ENCODE measurements around the gene TBX1.

The TBX1 gene

GRCh38 chr22:19739911-19740449 lies 20.6 kb upstream of the TBX1 start:
- H3K36me3 ChIP-seq (ENCODE audit: control insufficient read depth in 1 of 2, insufficient read depth in 2 of 2, low read length in 2 of 2), result no peaks in the 10 kb centered on the region
- no peak overlapping the region for H2BK12ac ChIP-seq (ENCODE audit: low read length)
- H3K27me3 ChIP-seq (ENCODE audit: insufficient read depth, low read length), result no peaks in the 10 kb centered on the region
- no peak overlapping the region for H2BK120ac ChIP-seq (ENCODE audit: insufficient read depth, low read length, poor library complexity)
- H4K12ac ChIP-seq (ENCODE audit: low read depth, low read length), result no peak overlapping the region
- H3K14ac ChIP-seq (ENCODE audit: low read length), result no peak overlapping the region
- peaks cover under 1% of the 10 kb centered on the region for H3K79me1 ChIP-seq (ENCODE audit: low read length)
- no peak overlapping the region for H4K8ac ChIP-seq (ENCODE audit: low read depth, low read length)
- no peak overlapping the region for H3K4me3 ChIP-seq (ENCODE audit: low read depth, low read length)
- H3K79me2 ChIP-seq (ENCODE audit: control insufficient read depth, insufficient read depth, low read length, poor library complexity), result no peaks in the 10 kb centered on the region
- H3K9ac ChIP-seq (ENCODE audit: low read length), result no peak overlapping the region
- DNase-seq, result no peak
- H3K27ac ChIP-seq (ENCODE audit: low read depth, low read length), result no peak overlapping the region
- H3K18ac ChIP-seq (ENCODE audit: low read length), result no peak overlapping the region
- H3K4ac ChIP-seq (ENCODE audit: low read depth, low read length), result no peak overlapping the region
- no peak overlapping the region for H2BK5ac ChIP-seq (ENCODE audit: low read depth, low read length, poor library complexity)
- H4K91ac ChIP-seq (ENCODE audit: low read depth, low read length), result no peak overlapping the region
- no peak overlapping the region for H3K23ac ChIP-seq (ENCODE audit: low read length)
- no CpG with 5 or more reads among the region's 7 CpGs for WGBS (ENCODE audit: extremely low coverage, insufficient coverage, insufficient read length)
- no peaks in the 10 kb centered on the region for H3K4me1 ChIP-seq (ENCODE audit: control insufficient read depth in 1 of 2, insufficient read depth in 2 of 2, low read length in 2 of 2)
- H3K9me3 ChIP-seq (ENCODE audit: insufficient read depth, low read depth, low read length), result peaks cover 3% of the 10 kb centered on the region
- H2AK5ac ChIP-seq (ENCODE audit: low read length), result no peak overlapping the region
- no peak overlapping the region for H2AFZ ChIP-seq (ENCODE audit: insufficient read depth, low read length, poor library complexity)
- H3K4me2 ChIP-seq (ENCODE audit: low read length), result no peak overlapping the region

DNA sequence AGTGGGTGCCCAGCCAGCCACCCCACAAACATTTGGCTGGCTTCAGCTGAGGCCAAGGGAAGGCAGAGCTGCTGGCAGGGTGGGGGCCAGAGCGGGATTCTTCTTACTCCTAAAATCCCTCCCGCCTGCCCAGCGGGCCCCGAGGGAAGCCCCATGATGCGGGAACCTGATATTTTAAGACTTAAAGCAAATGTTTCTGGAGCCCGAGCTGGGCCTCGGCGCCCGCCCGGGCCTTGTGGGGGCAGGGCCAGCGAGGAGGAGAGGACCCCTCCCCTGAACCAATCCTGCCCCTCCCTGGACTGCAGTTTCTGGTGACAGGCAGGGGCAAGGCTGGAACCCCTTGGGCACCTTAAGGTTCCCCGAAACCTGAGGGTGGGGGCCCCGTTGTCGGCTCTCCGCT lies 20.0 kb upstream of the TBX1 start:
- Histone ChIP-seq H3K23ac (ENCODE audit: low read length) (no peak overlapping the region), H3K36me3 (ENCODE audit: control insufficient read depth in 1 of 2, insufficient read depth in 2 of 2, low read length in 2 of 2) (no peaks in the 10 kb centered on the region), H3K79me1 (ENCODE audit: low read length) (peaks cover 3% of the 10 kb centered on the region), H3K27me3 (ENCODE audit: insufficient read depth, low read length) (no peaks in the 10 kb centered on the region), H2BK120ac (ENCODE audit: insufficient read depth, low read length, poor library complexity) (no peak overlapping the region), H4K91ac (ENCODE audit: low read depth, low read length) (no peak overlapping the region), H4K8ac (ENCODE audit: low read depth, low read length) (no peak overlapping the region), H3K79me2 (ENCODE audit: control insufficient read depth, insufficient read depth, low read length, poor library complexity) (no peaks in the 10 kb centered on the region), H3K9me3 (ENCODE audit: insufficient read depth, low read depth, low read length) (peaks cover 2% of the 10 kb centered on the region), H2BK12ac (ENCODE audit: low read length) (no peak overlapping the region), H3K4me3 (ENCODE audit: low read depth, low read length) (no peak overlapping the region), H3K18ac (ENCODE audit: low read length) (no peak overlapping the region), H2BK5ac (ENCODE audit: low read depth, low read length, poor library complexity) (no peak overlapping the region), H3K4ac (ENCODE audit: low read depth, low read length) (no peak overlapping the region), H2AFZ (ENCODE audit: insufficient read depth, low read length, poor library complexity) (no peak overlapping the region), H3K9ac (ENCODE audit: low read length) (no peak overlapping the region), H3K4me2 (ENCODE audit: low read length) (no peak overlapping the region), H2AK5ac (ENCODE audit: low read length) (no peak overlapping the region), H3K4me1 (ENCODE audit: control insufficient read depth in 1 of 2, insufficient read depth in 2 of 2, low read length in 2 of 2) (peaks cover 0 to 3% of the 10 kb centered on the region in 2 experiments), H3K27ac (ENCODE audit: low read depth, low read length) (no peak overlapping the region), H3K14ac (ENCODE audit: low read length) (no peak overlapping the region), H4K12ac (ENCODE audit: low read depth, low read length) (no peak overlapping the region)
- no CpG with 5 or more reads among the region's 15 CpGs for WGBS (ENCODE audit: extremely low coverage, insufficient coverage, insufficient read length)
- DNase-seq, result no peak

GRCh38 chr22:19741053-19741452 lies 19.5 kb upstream of the TBX1 start:
- DNase-seq, result no peak
- Histone ChIP-seq H3K9ac (ENCODE audit: low read length) (no peak overlapping the region), H3K4ac (ENCODE audit: low read depth, low read length) (no peak overlapping the region), H2AK5ac (ENCODE audit: low read length) (no peak overlapping the region), H3K79me1 (ENCODE audit: low read length) (peaks cover 5% of the 10 kb centered on the region), H3K79me2 (ENCODE audit: control insufficient read depth, insufficient read depth, low read length, poor library complexity) (no peaks in the 10 kb centered on the region), H3K23ac (ENCODE audit: low read length) (no peak overlapping the region), H3K14ac (ENCODE audit: low read length) (no peak overlapping the region), H2BK120ac (ENCODE audit: insufficient read depth, low read length, poor library complexity) (no peak overlapping the region), H4K12ac (ENCODE audit: low read depth, low read length) (no peak overlapping the region), H3K4me2 (ENCODE audit: low read length) (no peak overlapping the region), H3K9me3 (ENCODE audit: insufficient read depth, low read depth, low read length) (peaks cover 2% of the 10 kb centered on the region), H3K27ac (ENCODE audit: low read depth, low read length) (no peak overlapping the region), H4K91ac (ENCODE audit: low read depth, low read length) (no peak overlapping the region), H2AFZ (ENCODE audit: insufficient read depth, low read length, poor library complexity) (no peak overlapping the region), H3K36me3 (ENCODE audit: control insufficient read depth in 1 of 2, insufficient read depth in 2 of 2, low read length in 2 of 2) (no peaks in the 10 kb centered on the region), H2BK5ac (ENCODE audit: low read depth, low read length, poor library complexity) (no peak overlapping the region), H3K4me3 (ENCODE audit: low read depth, low read length) (no peak overlapping the region), H3K4me1 (ENCODE audit: control insufficient read depth in 1 of 2, insufficient read depth in 2 of 2, low read length in 2 of 2) (peaks cover 2 to 8% of the 10 kb centered on the region in 2 experiments), H3K27me3 (ENCODE audit: insufficient read depth, low read length) (no peaks in the 10 kb centered on the region), H3K18ac (ENCODE audit: low read length) (no peak overlapping the region), H4K8ac (ENCODE audit: low read depth, low read length) (no peak overlapping the region), H2BK12ac (ENCODE audit: low read length) (no peak overlapping the region)
- no CpG with 5 or more reads among the region's 7 CpGs for WGBS (ENCODE audit: extremely low coverage, insufficient coverage, insufficient read length)

DNA sequence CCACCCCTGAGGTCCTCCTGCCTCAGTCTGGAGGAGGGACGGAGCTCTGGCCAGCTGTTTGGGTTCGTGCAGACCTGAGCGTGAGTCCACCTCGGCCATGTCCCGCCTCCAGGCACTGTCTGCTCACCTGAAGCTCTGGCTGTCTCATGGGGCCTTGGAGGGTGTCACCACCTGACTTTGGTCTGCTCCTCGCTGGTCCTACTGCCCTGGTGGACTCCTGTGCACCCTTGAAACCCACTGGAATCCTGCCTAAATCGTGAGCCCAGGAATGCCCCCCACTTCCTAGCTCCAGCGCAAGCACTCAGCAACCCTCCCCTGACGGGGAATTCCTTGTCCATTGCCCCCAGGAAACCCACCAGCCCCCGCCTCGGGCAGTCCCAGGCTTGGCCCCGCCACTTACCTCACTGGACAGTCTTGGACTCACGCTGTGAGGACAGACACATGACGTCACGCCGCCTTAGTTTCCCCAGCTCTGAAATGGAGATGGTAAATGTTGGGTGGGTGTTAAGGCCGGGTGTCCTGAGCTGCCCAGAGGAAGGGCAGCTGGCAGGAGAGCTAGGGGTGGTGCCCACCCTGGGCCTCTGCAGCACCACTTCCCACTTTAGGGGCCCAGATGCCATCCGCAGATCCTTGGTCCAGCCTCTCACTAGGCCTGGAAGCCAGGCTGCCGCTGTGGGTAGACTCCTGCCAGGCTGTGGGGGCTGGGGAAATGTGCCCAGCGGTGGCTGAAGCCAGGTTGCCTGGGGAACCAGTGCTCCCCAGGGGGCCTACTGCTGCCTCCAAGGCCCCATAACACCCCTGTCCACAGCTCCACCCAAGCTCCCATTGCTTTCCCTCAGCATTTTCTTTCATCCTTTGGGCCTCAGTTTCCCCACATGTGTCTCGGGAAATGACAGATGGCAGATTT lies 18.2 kb upstream of the TBX1 start:
- Histone ChIP-seq H4K8ac (ENCODE audit: low read depth, low read length) (no peak overlapping the region), H3K23ac (ENCODE audit: low read length) (no peak overlapping the region), H3K79me2 (ENCODE audit: control insufficient read depth, insufficient read depth, low read length, poor library complexity) (no peaks in the 10 kb centered on the region), H2AFZ (ENCODE audit: insufficient read depth, low read length, poor library complexity) (no peak overlapping the region), H3K14ac (ENCODE audit: low read length) (no peak overlapping the region), H3K36me3 (ENCODE audit: control insufficient read depth in 1 of 2, insufficient read depth in 2 of 2, low read length in 2 of 2) (no peaks in the 10 kb centered on the region), H2BK12ac (ENCODE audit: low read length) (no peak overlapping the region), H3K9me3 (ENCODE audit: insufficient read depth, low read depth, low read length) (peaks cover 2% of the 10 kb centered on the region), H3K4me2 (ENCODE audit: low read length) (no peak overlapping the region), H2AK5ac (ENCODE audit: low read length) (no peak overlapping the region), H3K79me1 (ENCODE audit: low read length) (peaks cover 11% of the 10 kb centered on the region), H3K4me3 (ENCODE audit: low read depth, low read length) (no peak overlapping the region), H4K12ac (ENCODE audit: low read depth, low read length) (no peak overlapping the region), H3K4ac (ENCODE audit: low read depth, low read length) (no peak overlapping the region), H4K91ac (ENCODE audit: low read depth, low read length) (no peak overlapping the region), H3K18ac (ENCODE audit: low read length) (no peak overlapping the region), H3K27me3 (ENCODE audit: insufficient read depth, low read length) (no peaks in the 10 kb centered on the region), H3K4me1 (ENCODE audit: control insufficient read depth in 1 of 2, insufficient read depth in 2 of 2, low read length in 2 of 2) (peaks cover 8 to 10% of the 10 kb centered on the region in 2 experiments), H3K27ac (ENCODE audit: low read depth, low read length) (no peak overlapping the region), H2BK5ac (ENCODE audit: low read depth, low read length, poor library complexity) (no peak overlapping the region), H3K9ac (ENCODE audit: low read length) (no peak overlapping the region), H2BK120ac (ENCODE audit: insufficient read depth, low read length, poor library complexity) (no peak overlapping the region)
- WGBS (ENCODE audit: extremely low coverage, insufficient coverage, insufficient read length), result no CpG with 5 or more reads among the region's 21 CpGs
- DNase-seq, result no peak
